GM21515 (cell line): ENCODE measurements around the gene EPHB1.
"Not testable (repeated sequence)": the region's sequence is repeated elsewhere in the genome, so short reads cannot be mapped to it uniquely, and the experiment has no call there.

ENCODE experiments used
- ATAC-seq: cut with Tn5 transposase; IDR thresholded peaks from one replicate; pipeline ENCODE4 v1.9.1; 2021; ENCODE audit not compliant: unreplicated experiment

EPHB1 gene

DNA sequence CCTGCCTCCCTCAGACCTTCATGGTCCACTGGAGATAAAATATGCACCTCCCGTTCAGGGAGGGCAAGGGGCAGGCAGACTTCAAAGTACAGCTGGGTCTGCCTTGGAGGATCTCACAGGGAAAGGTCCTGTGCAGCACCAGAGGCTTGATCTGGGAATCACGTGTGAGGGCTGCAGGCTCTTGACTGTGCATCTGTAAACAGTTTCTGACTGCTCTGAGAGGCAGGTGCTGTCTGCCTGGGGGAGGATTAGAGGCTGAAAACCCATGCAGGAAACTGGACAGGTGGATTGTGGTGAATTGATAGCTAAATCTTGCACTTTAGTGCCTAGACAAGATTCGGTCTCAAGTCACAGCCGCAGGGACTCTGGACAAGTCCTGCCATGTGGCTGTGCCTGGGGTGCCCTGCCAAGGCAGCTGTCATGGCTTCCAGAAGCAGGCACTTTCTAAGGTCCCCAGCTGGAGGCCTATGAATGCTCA lies 239.3 kb downstream of the EPHB1 start:
- no peak for ATAC-seq

DNA sequence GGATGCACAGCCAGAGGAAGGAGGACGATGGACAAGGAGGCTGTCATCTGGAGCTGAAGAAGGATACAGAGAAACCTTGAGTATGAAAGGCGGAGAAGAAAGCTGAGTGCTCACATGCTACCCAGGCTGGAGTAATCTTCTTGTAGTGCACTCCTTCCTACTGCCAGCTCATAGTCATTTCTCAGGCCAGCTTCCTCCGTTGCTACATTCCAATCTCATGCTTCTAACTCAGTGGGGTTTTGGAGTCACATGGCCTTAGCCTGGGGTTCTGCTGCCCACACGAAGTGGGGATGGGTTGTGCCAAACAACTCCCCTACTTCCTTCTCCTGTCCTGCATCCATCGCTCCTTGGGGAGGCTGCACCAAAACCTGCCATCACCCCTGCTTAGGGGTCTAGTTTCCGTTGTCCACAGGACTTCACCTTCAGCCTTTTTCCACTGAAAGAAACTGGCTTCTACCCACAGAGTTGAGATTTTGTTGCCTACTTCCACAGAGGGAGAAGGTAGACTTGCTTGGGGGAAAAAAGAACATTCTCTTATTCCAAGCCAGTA lies 239.9 kb downstream of the EPHB1 start:
- no peak for ATAC-seq

DNA sequence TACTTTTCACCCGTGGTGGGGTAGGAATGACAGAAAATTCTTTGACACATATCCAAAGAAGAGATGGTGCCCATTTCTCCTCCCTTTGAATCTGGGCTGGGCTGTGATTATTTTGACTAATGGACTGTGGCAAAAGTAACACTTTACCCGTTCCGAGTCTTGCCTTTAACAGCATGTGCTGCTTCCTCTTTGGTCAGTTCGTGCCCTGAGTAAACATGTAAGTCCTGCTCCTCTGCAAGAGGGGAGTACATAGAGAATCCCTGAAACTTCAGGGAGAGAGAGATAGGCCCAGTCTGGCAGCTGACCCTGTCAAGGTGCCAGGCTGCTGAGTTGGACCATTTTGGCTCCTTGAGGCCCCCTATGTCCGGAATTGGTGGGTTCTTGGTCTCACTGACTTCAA lies 243.1 kb downstream of the EPHB1 start:
- ATAC-seq = no peak

GRCh38 chr3:135039536-135039935 lies 244.5 kb downstream of the EPHB1 start:
- ATAC-seq = not testable (repeated sequence)

GRCh38 chr3:135040321-135041240 lies 245.5 kb downstream of the EPHB1 start:
- ATAC-seq = no peak

- no peak for ATAC-seq
Measured at GRCh38 chr3:135041601-135042000, 246.5 kb downstream of the EPHB1 start.

DNA sequence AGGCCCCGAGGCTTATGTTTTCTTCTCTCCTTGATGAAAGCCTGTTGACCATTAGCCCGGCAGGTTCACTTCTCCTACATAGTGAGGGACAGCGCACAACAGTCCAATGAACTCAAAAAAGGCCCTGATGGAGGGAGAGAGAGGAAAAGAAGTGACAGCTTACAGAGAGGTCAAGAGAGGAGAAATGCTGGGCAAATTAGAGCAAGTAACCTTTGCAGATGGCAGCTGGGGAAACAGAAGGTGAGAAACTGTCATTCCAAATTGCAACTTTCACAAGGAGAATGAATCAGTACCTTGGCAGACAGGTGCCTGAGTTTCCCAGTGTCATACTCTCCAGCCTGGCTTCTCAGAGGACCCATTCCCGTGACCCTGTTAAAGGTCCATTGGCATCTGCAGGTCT lies 252.0 kb downstream of the EPHB1 start:
- no peak for ATAC-seq

DNA sequence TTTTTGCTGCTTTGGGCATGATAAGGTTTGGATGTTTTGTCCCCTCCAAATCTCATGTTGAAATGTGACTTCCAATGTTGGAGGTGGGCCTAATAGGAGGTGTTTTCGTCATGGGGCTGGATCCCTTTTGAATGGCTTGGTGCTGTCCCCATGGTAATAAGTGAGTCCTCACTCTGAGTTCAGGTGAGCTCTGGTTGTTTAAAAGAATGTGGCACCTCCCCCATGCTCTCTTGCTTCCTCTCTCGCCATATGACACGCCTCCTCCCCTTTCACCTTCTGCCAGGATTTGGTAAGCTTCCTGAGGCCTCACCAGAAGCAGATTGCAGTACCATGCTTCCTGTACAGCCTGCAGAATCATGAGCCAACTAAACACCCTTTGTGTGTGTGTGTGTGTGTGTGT lies 255.5 kb downstream of the EPHB1 start:
- ATAC-seq = no peak

GRCh38 chr3:135051409-135051973 lies 256.4 kb downstream of the EPHB1 start:
- no peak for ATAC-seq

DNA sequence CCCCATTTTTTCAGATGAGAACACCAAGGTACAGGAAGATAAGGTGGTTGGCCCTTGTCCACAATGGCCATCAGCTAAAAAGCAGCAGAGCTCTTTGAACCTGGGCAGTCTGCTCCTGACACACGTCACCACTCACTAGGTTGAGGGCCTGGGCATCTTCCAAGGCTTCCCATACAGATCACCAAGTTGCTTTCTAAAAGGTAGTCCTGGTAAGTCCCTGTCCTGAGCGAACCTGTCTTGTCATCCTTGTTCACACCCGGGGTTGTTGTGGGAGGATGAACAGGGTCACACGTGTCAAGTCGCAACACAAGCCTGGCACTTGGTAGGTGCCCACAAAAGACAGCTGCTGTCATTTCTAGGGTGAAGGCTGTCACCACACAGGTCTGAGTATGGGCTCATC lies 260.4 kb downstream of the EPHB1 start:
- no peak for ATAC-seq

- ATAC-seq = no peak
Measured at GRCh38 chr3:135056084-135056730, 261.1 kb downstream of the EPHB1 start.

- no peak for ATAC-seq
Measured at GRCh38 chr3:135056733-135057310, 261.8 kb downstream of the EPHB1 start.

GRCh38 chr3:135057996-135058395 lies 262.9 kb downstream of the EPHB1 start:
- no peak for ATAC-seq

DNA sequence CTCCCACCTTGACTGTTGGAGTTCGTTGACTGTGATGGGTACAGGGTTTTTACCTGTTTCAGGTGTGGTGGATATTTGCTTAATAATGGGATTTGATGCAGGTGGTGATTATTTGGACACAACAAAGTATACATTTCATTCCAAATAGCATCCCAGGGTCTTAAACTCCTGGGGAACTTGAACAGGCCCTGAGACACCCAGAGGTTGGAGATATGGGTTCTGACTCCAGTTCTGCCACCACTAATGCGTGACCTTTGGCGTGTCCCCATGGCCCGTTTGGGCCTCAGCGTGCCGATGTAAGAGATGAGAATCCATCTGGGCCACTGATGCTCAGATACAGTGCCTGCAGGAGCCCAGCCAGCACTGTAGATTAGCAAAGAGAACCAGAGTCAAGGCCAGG lies 264.5 kb downstream of the EPHB1 start:
- no peak for ATAC-seq

GRCh38 chr3:135066844-135067727 lies 272.0 kb downstream of the EPHB1 start:
- not testable (repeated sequence) for ATAC-seq

- no peak for ATAC-seq
Measured at GRCh38 chr3:135068011-135068410, 273.0 kb downstream of the EPHB1 start.

- no peak for ATAC-seq
Measured at GRCh38 chr3:135069406-135069805, 274.3 kb downstream of the EPHB1 start.

GRCh38 chr3:135071483-135071882 lies 276.4 kb downstream of the EPHB1 start:
- ATAC-seq = no peak

DNA sequence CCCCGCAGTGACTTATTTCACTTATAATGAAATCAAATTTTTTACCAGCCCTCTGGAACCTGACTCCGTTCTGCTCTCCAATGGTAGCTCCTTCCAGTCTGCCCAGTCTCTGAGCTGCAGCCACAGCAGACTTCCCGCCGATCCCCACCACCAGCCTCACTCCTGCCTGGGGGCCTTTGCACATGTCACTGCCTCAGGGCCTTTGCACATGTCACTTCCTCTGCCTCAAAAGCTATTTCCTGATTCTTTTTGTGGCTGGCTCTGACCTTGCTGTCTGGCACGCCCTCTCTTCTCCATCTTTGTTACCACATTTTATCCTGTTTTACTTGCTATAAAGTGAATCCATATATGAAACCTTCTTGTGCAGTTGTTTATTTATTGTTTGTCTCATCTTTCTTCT lies 277.4 kb downstream of the EPHB1 start:
- ATAC-seq = no peak

DNA sequence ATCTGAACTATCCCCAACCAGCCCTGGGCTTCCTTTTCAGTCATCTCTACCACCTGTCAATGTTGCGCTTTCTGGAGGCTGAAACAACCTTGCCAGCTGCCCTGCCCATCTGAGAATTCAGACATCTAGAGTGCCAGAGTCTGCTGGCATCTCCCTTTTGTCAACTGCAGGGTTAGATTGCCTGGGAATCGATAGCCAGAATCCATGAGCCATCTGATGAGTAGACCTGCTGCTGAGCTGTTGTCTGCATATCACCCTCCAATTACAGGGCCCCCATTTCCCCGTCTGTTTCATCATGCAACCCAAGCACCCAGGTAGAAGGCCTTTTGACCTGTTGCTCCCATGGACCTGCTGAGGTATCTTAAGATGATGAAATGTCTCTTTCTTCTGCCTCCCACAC lies 280.1 kb downstream of the EPHB1 start:
- ATAC-seq = no peak
